Gastroesophageal sphincter (tissue), 4 donors: ENCODE measurements around the gene PPP3CA. TPM values are rescaled to one million over a fixed set of nuclear protein-coding genes. Genes with fewer than 3 reads are reported as not detected.

ENCODE experiments used
- ATAC-seq: fragments of 150-250 bp; one replicate; pipeline ENCODE4 v1.9.1; 2016; ENCODE audit warnings: mild to moderate bottlenecking, moderate library complexity
- H3K27ac ChIP-seq, 4 donors: fragments of 200-600 bp; sonication (generic) in 3 of 4; 1 replicate in 3 of 4; 2 replicates in 1 of 4; pipeline ENCODE4 v1.5.1; 2016 to 2019
- H3K27me3 ChIP-seq: fragments of 200-600 bp; sonication (generic); one replicate; pipeline ENCODE4 v1.5.1; 2019
- H3K36me3 ChIP-seq, 2 donors: fragments of 200-600 bp; sonication (generic); one replicate each; pipeline ENCODE4 v1.5.1; 2019; ENCODE audit warnings: control low read depth in 1 of 2
- H3K4me1 ChIP-seq, 3 donors: fragments of 200-600 bp; sonication (generic); 1 replicate in 2 of 3; 2 replicates in 1 of 3; pipeline ENCODE4 v1.5.1; 2016 to 2019; ENCODE audit warnings: control low read depth in 2 of 3
- H3K4me3 ChIP-seq, 2 donors: fragments of 200-600 bp; sonication (generic); one replicate each; pipeline ENCODE4 v1.5.1; 2019; ENCODE audit warnings: mild to moderate bottlenecking in 1 of 2, moderate library complexity in 1 of 2
- H3K9me3 ChIP-seq, 3 donors: fragments of 200-600 bp; sonication (generic); one replicate each; pipeline ENCODE4 v1.5.1; 2017 to 2019; ENCODE audit warnings: control low read depth in 2 of 3
- CTCF ChIP-seq, 4 experiments: fragments of 200-600 bp in 2 of 4; fragments of 450-650 bp in 2 of 4; sonication (generic) in 1 of 4; IDR thresholded peaks; one replicate each; pipeline ENCODE4 v1.5.1; 2017 to 2019; ENCODE audit warnings: antibody characterized with exemption in 4 of 4, mild to moderate bottlenecking in 2 of 4, moderate library complexity in 2 of 4
- EP300 ChIP-seq: sonication (generic); formaldehyde crosslinking; IDR thresholded peaks from one replicate; pipeline ENCODE4 v1.6.1; 2017; ENCODE audit warnings: antibody characterized with exemption, mild to moderate bottlenecking
- POLR2A ChIP-seq, 2 donors: fragments of 450-650 bp; IDR thresholded peaks; one replicate each; pipeline ENCODE4 v1.6.1; 2017; ENCODE audit warnings: antibody characterized with exemption in 2 of 2, mild to moderate bottlenecking in 2 of 2, moderate library complexity in 1 of 2
- POLR2AphosphoS5 ChIP-seq: sonication (generic); formaldehyde crosslinking; IDR thresholded peaks from one replicate; pipeline ENCODE4 v1.6.1; 2017; ENCODE audit warnings: antibody characterized with exemption
- WGBS, 2 donors: methylation state at CpG; one replicate each; pipeline ENCODE4 v1.1.5; 2018; ENCODE audit warnings: low coverage in 1 of 2; 5-methylcytosine and 5-hydroxymethylcytosine counted together
- total RNA-seq, 4 donors: library from RNA; depleted of rRNA; stranded (reverse); fragments of >200 nt; gene quantifications; one replicate each; pipeline ENCODE4 v1.1.0, GENCODE V29; 2016

PPP3CA gene
- total RNA-seq, 4 donors from 2014 or later = 21.1 to 29.2 (median 24.8) TPM

- Histone ChIP-seq H3K9me3 (no peaks in the 10 kb centered on the region), H3K4me3 (no peak overlapping the region), H3K36me3 (no peaks in the 10 kb centered on the region), H3K27me3 (no peaks in the 10 kb centered on the region), H3K27ac (no peak overlapping the region), H3K4me1 (peaks cover 3 to 37% (median 6%) of the 10 kb centered on the region in 3 donors)
- 58 to 68% methylated on average over 3 of the region's 3 CpGs for WGBS, 2 donors
- ATAC-seq = no peak
- TF ChIP-seq POLR2AphosphoS5 (no peak), POLR2A (IDR thresholded peaks at IDR 0.05) (no peak), CTCF (IDR thresholded peaks at IDR 0.05) (no peak), EP300 (no peak)
Observed at GRCh38 chr4:101222156-101222845, 125.0 kb downstream of the PPP3CA start.

- TF ChIP-seq POLR2AphosphoS5 (no peak), POLR2A (IDR thresholded peaks at IDR 0.05) (no peak), EP300 (no peak), CTCF (IDR thresholded peaks at IDR 0.05) (no peak)
- Histone ChIP-seq H3K27me3 (no peaks in the 10 kb centered on the region), H3K9me3 (no peaks in the 10 kb centered on the region), H3K36me3 (no peaks in the 10 kb centered on the region), H3K4me3 (no peak overlapping the region), H3K27ac (no peak overlapping the region), H3K4me1 (peaks cover 3 to 37% (median 6%) of the 10 kb centered on the region in 3 donors)
- WGBS, 2 donors = 62 to 81% methylated on average over 2 of the region's 2 CpGs
- no peak for ATAC-seq
Observed at GRCh38 chr4:101221294-101221693, 126.0 kb downstream of the PPP3CA start.

GRCh38 chr4:101218894-101219293, 128.4 kb downstream of the PPP3CA start:
- TF ChIP-seq POLR2A (IDR thresholded peaks at IDR 0.05) = no peak
- TF ChIP-seq EP300 = no peak
- no peak for TF ChIP-seq POLR2AphosphoS5
- TF ChIP-seq CTCF (IDR thresholded peaks at IDR 0.05) = no peak
- H3K36me3 ChIP-seq = no peaks in the 10 kb centered on the region
- H3K4me1 ChIP-seq = peaks cover 3 to 34% (median 4%) of the 10 kb centered on the region in 3 donors
- no peak overlapping the region for H3K4me3 ChIP-seq
- WGBS, 2 donors = 93 to 100% methylated on average over 1 of the region's 1 CpG
- ATAC-seq = no peak
- no peaks in the 10 kb centered on the region for H3K27me3 ChIP-seq
- H3K27ac ChIP-seq = no peak overlapping the region
- H3K9me3 ChIP-seq = no peaks in the 10 kb centered on the region

GRCh38 chr4:101218346-101218745, 129.0 kb downstream of the PPP3CA start:
- TF ChIP-seq EP300 (no peak), POLR2A (IDR thresholded peaks at IDR 0.05) (no peak), POLR2AphosphoS5 (no peak), CTCF (IDR thresholded peaks at IDR 0.05) (no peak)
- WGBS, 2 donors = 54 to 58% methylated on average over 3 of the region's 3 CpGs
- Histone ChIP-seq H3K27me3 (no peaks in the 10 kb centered on the region), H3K27ac (no peak overlapping the region), H3K4me1 (peaks cover 3 to 28% (median 4%) of the 10 kb centered on the region in 3 donors), H3K9me3 (no peaks in the 10 kb centered on the region), H3K36me3 (no peaks in the 10 kb centered on the region), H3K4me3 (no peak overlapping the region)
- no peak for ATAC-seq
